GM19395 (cell line): Measurements from ENCODE around the gene TXNDC11.

ENCODE experiments used
- ATAC-seq: cut with Tn5 transposase; IDR thresholded peaks from one replicate; pipeline ENCODE4 v1.9.1; 2021; ENCODE audit warnings: mild to moderate bottlenecking, moderate library complexity; ENCODE audit not compliant: unreplicated experiment

TXNDC11 gene

DNA sequence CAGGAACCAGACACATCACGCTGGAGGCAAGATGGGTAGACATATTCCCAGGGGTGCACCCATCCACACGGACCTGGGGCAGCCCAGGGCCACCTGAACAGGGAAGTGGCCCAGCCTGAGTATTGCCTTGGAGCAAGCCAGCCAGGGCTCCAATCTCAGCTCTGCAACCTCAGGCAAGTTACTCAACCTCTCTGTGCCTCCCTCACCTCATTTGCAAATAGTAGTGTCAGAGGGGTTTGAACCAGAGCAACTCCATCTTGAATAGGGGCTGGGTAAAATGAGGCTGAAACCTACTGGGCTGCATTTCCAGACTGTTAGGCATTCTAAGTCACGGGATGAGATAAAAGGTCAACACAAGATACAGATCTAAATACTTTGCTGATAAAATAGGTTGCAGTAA, 109.5 kb downstream of the TXNDC11 start:
- ATAC-seq: no peak

DNA sequence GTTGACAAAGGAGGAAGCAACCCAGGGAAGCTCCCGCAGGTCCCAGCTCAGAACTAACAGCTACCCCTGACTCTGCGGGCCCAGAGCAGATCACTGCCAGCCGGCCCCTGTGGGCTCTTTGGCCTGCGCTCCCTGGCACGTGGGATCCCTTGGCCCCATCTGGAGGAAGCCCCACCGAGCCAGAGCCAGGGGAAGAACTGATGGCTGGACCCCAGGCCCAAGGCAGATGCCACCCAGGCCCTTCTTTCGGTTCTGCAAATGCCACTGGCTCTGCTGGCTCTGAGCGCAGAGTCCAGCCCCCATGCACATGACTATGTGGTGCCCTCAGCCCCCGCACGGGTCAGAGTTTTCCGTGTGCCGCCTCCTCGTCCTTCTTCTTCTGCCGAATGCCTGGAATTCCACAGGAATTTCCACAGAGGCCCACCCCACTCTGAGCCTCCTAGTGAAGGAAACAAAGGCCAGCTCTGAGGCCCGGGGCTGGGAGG, 110.2 kb downstream of the TXNDC11 start:
- ATAC-seq: no peak

DNA sequence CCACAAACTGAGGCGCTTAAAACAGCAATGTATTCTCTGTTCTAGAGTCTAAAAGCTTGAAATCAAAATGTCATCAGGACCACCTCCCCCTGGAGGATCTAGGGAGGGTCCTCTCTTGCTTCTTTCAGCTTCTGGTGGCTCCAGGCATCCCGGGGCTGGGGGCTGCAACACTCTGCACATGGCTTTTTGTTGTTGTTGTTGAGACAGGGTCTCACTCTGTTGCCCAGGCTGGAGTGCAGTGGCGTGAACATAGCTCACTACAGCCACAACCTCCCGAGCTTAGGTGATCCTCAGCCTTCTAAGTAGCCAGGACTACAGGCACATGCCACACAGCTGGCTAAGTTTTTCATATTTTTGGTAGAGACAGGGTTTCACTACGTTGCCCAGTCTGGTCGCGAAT, 111.4 kb downstream of the TXNDC11 start:
- no peak for ATAC-seq

DNA sequence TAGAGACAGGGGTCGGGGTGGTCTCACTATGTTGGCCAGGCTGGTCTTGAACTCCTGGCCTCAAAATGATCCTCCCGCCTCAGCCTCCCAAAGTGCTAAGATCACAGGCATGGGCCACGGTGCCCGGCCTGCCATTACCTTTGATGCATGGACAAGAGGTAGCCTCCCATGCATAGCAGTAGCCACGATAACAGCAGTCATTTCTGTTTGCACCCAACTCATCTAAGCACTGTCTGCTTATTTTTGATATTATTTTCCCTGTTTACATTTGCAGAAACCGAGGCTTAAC, 111.9 kb downstream of the TXNDC11 start:
- ATAC-seq: no peak

DNA sequence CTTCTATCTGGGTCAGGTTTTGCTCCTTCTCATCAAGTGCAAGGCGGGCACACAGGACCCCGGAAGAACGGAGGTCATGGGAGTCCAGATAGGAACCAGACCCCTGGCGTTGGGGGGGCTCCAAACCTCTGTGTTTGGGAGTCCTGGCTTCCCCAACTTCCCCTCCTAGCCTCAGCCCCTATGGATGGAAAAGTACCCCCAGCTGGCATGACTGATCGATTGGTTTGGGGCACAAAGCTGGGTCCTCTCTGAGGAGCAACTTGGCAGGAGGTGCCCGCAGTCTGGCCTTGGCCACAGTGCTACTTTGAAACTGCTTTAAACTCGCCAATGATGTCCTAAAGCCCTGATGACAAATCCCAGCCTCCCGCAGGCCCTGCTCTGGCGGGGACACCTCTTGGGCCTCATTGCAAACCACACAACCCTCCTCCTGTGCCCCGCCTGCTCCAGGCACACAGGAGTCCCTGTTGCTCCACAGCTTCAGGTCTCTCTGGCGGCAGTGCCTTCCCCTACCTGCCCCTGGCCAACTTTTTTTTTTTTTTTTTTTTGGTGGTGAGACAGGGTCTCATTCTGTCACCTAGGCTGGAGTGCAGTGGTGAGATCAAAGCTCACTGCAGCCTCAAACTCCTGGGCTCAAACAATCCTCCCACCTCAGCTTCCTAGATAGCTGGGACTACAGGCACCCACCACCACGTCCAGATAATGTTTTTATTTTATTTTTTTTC, 112.5 kb downstream of the TXNDC11 start:
- no peak for ATAC-seq
